Uterus (tissue), 4 donors: ENCODE measurements around the gene UBE2C. TPM values are rescaled to one million over a fixed set of nuclear protein-coding genes. Genes with fewer than 3 reads are reported as not detected.
A peak's percentile ranks its signal among the peaks of the same experiment; 100 is the strongest.

ENCODE experiments used
- DNase-seq, 2 donors: peaks; one replicate each; pipeline ENCODE4 v3.0.0-alpha.2; 2019 to 2020
- H3K27ac ChIP-seq, 2 donors: fragments of 200-600 bp; sonication (generic); 1 replicate in 1 of 2; 2 replicates in 1 of 2; pipeline ENCODE4 v1.5.1; 2016 to 2018
- H3K27me3 ChIP-seq, 2 donors: fragments of 200-600 bp; sonication (generic); one replicate each; pipeline ENCODE4 v1.5.1; 2018 to 2019; ENCODE audit warnings: control low read depth in 1 of 2
- H3K36me3 ChIP-seq, 2 donors: fragments of 200-600 bp; sonication (generic); one replicate each; pipeline ENCODE4 v1.5.1; 2019; ENCODE audit warnings: control low read depth in 1 of 2
- H3K4me1 ChIP-seq, 2 donors: fragments of 200-600 bp; sonication (generic); one replicate each; pipeline ENCODE4 v1.5.1; 2018 to 2019; ENCODE audit warnings: control low read depth in 1 of 2
- H3K4me3 ChIP-seq, 2 donors: fragments of 200-600 bp; sonication (generic); 1 replicate in 1 of 2; 2 replicates in 1 of 2; pipeline ENCODE4 v1.5.1; 2018 to 2019; ENCODE audit warnings: mild to moderate bottlenecking in 1 of 2
- H3K9me3 ChIP-seq, 2 donors: fragments of 200-600 bp; sonication (generic); one replicate each; pipeline ENCODE4 v1.5.1; 2019; ENCODE audit warnings: control low read depth in 1 of 2
- POLR2A ChIP-seq, 2 donors: fragments of 450-650 bp; IDR thresholded peaks; one replicate each; pipeline ENCODE4 v1.6.1; 2016; ENCODE audit warnings: antibody characterized with exemption in 2 of 2, mild to moderate bottlenecking in 1 of 2, moderate library complexity in 1 of 2
- intact Hi-C: fragments of 100-400 bp; cut with DNase I; formaldehyde crosslinking; loops from one replicate; pipeline ENCODE4 v1.15.1; 2023; ENCODE audit warnings: low total_unique reads
- total RNA-seq, 4 donors: library from RNA; depleted of rRNA in 3 of 4; stranded (reverse); fragments of >200 nt in 3 of 4; gene quantifications; one replicate each; pipeline versions ENCODE4 v1.1.0 to v1.2.4, GENCODE V29; 2014 to 2023
- TF ChIP-seq, protein P1 (sequence below), 4 experiments: fragments of 200-600 bp in 2 of 4; fragments of 450-650 bp in 2 of 4; sonication (generic) in 2 of 4; IDR thresholded peaks; one replicate each; pipeline ENCODE4 v1.5.1; 2016 to 2019; ENCODE audit warnings: antibody characterized with exemption in 4 of 4, mild to moderate bottlenecking in 2 of 4, moderate library complexity in 1 of 4
- donor health status: DM: yes; HTN: yes; CAD: no.

The UBE2C gene
- total RNA-seq, 4 donors from 2014 or later, result 12.4 TPM; not detected in 3

- Histone ChIP-seq H3K36me3 (no peaks in the 10 kb centered on the region), H3K4me1 (peaks cover 11 to 24% of the 10 kb centered on the region in 2 donors), H3K4me3 (no peak overlapping the region), H3K27me3 (no peaks in the 10 kb centered on the region), H3K27ac (peak overlapping the region; percentile 94 to 96), H3K9me3 (no peaks in the 10 kb centered on the region)
- peak; percentile 93 to 97 for DNase-seq
- intact Hi-C loops, result no loop called here
- TF ChIP-seq, protein P1, sequence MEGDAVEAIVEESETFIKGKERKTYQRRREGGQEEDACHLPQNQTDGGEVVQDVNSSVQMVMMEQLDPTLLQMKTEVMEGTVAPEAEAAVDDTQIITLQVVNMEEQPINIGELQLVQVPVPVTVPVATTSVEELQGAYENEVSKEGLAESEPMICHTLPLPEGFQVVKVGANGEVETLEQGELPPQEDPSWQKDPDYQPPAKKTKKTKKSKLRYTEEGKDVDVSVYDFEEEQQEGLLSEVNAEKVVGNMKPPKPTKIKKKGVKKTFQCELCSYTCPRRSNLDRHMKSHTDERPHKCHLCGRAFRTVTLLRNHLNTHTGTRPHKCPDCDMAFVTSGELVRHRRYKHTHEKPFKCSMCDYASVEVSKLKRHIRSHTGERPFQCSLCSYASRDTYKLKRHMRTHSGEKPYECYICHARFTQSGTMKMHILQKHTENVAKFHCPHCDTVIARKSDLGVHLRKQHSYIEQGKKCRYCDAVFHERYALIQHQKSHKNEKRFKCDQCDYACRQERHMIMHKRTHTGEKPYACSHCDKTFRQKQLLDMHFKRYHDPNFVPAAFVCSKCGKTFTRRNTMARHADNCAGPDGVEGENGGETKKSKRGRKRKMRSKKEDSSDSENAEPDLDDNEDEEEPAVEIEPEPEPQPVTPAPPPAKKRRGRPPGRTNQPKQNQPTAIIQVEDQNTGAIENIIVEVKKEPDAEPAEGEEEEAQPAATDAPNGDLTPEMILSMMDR (IDR thresholded peaks at IDR 0.05), result no peak
Observed at GRCh38 chr20:45779011-45779915, 33.2 kb upstream of the UBE2C start.

- Histone ChIP-seq H3K9me3 (no peaks in the 10 kb centered on the region), H3K27ac (peak overlapping the region; percentile 86 to 94), H3K36me3 (no peaks in the 10 kb centered on the region), H3K4me3 (no peak overlapping the region), H3K4me1 (peaks cover 11 to 24% of the 10 kb centered on the region in 2 donors), H3K27me3 (no peaks in the 10 kb centered on the region)
- TF ChIP-seq, protein P1 (IDR thresholded peaks at IDR 0.05), result no peak
- no peak for TF ChIP-seq POLR2A (IDR thresholded peaks at IDR 0.05)
- intact Hi-C loops, result no loop called here
- no peak for DNase-seq
Observed at GRCh38 chr20:45780159-45780558, 32.3 kb upstream of the UBE2C start.

- H3K36me3 ChIP-seq, result no peaks in the 10 kb centered on the region
- H3K4me1 ChIP-seq, result peaks cover 11 to 24% of the 10 kb centered on the region in 2 donors
- DNase-seq, result no peak
- no peaks in the 10 kb centered on the region for H3K27me3 ChIP-seq
- intact Hi-C loops, result no loop called here
- peak overlapping the region; percentile 86 to 94 for H3K27ac ChIP-seq
- TF ChIP-seq POLR2A (IDR thresholded peaks at IDR 0.05), result peak in 1 of 2 donors; percentile 11
- TF ChIP-seq, protein P1 (IDR thresholded peaks at IDR 0.05), result no peak
- H3K9me3 ChIP-seq, result no peaks in the 10 kb centered on the region
- no peak overlapping the region for H3K4me3 ChIP-seq
Observed at GRCh38 chr20:45781391-45781931, 31.0 kb upstream of the UBE2C start.

DNA sequence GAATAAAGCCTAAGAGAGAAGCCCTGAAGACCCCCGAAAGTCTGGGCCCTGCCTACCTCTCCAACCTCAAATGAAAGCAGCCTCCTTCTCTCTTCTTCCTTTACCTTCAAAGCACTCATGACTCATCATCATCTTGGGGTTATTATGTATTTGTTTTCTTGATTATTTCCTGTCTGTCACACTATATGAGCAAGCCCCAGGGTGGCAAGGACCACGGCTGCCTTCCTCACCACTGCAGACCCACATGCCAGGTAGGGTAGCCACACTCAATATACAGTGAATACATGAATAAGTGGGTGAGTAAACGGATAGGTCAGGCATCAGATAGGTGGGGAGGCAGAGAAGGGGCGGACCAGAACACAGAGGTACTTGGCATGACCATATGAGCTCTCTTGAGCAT, 29.6 kb upstream of the UBE2C start:
- Histone ChIP-seq H3K4me1 (peaks cover 11 to 17% of the 10 kb centered on the region in 2 donors), H3K36me3 (no peaks in the 10 kb centered on the region), H3K4me3 (no peak overlapping the region), H3K27ac (no peak overlapping the region), H3K27me3 (no peaks in the 10 kb centered on the region), H3K9me3 (no peaks in the 10 kb centered on the region)
- intact Hi-C loops, result no loop called here
- no peak for DNase-seq
- TF ChIP-seq, protein P1 (IDR thresholded peaks at IDR 0.05), result no peak
- no peak for TF ChIP-seq POLR2A (IDR thresholded peaks at IDR 0.05)

DNA sequence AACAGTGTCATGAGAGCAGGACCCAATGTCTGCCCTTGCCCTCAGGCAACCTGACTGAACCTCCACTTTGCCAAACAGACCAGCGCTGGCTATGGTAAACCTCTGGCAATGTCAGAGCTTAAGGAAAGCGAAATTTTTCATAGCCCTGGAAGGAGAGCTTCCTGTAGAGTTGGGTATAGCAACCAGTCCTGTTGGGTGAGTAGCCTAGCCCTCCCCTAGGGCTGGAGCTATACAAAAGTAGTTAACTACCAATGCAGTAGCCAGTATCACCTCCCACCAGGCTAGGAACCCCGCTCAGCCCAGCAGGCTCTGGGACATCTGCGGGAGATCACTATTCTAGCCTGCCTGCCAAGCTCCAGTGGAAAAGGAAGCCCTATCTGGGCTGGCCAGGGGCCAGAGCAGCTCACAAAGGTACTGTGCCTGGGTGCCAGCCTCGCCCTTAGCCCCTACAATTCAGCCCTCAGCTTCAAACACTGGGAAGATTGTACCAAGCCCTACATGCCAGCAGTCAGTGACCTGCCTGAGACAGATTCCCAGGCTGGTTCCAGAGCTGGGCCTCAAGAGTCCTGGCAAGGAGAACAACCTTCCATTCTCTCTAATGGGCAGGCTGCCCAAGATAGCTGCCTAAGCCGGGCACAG, 28.7 kb upstream of the UBE2C start:
- DNase-seq, result no peak
- intact Hi-C loops, result no loop called here
- TF ChIP-seq, protein P1 (IDR thresholded peaks at IDR 0.05), result no peak
- TF ChIP-seq POLR2A (IDR thresholded peaks at IDR 0.05), result no peak
- Histone ChIP-seq H3K4me3 (no peak overlapping the region), H3K4me1 (peaks cover 8 to 9% of the 10 kb centered on the region in 2 donors), H3K36me3 (no peaks in the 10 kb centered on the region), H3K27me3 (no peaks in the 10 kb centered on the region), H3K9me3 (no peaks in the 10 kb centered on the region), H3K27ac (no peak overlapping the region)
